HG03442 (cell line): ENCODE measurements around the gene NKTR.

Source experiments
- ATAC-seq: cut with Tn5 transposase; IDR thresholded peaks from one replicate; pipeline ENCODE4 v1.9.1; 2021; ENCODE audit warnings: mild to moderate bottlenecking, moderate library complexity; ENCODE audit not compliant: unreplicated experiment

NKTR gene

DNA sequence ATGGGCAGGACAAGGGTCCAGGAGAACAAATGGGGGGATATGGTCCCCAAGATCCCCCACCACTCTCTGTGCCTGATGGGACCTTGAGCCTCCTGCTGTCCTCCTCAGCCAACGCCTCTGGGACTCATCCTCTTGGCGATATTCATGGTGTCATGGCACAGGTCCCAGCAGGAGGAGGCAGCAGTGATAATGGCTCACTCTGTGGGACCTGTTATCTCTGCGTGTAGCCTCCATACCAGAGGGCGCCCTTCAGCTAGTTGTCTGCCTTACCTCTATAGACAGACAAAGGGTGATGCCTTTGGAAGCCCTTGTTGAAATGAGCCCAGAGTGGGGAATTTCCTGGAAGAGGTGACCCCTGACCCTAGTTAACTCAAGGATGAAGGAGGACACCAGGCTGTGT is 60.4 kb downstream of the NKTR start:
- ATAC-seq: no peak

DNA sequence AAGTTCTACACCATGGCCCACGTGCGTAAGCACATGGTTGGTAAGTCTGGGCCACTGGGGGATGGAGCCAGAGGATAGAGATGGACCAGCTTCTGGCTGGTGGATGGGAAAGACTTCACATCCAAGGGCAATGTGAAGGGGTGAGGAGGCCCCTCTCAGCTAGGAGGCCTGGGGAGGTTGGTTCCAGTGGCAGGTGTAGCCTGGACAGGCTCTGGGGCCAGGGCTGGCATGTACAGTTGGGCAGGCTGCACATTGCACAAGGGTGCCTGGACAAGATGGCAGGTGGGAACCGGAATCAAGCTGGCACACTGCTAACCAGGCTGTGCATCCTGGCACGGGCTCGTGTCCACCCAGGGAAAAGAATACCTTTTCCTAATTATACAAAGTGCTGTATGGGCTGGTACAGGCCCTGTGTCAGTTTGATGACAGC is 61.1 kb downstream of the NKTR start:
- ATAC-seq: no peak

DNA sequence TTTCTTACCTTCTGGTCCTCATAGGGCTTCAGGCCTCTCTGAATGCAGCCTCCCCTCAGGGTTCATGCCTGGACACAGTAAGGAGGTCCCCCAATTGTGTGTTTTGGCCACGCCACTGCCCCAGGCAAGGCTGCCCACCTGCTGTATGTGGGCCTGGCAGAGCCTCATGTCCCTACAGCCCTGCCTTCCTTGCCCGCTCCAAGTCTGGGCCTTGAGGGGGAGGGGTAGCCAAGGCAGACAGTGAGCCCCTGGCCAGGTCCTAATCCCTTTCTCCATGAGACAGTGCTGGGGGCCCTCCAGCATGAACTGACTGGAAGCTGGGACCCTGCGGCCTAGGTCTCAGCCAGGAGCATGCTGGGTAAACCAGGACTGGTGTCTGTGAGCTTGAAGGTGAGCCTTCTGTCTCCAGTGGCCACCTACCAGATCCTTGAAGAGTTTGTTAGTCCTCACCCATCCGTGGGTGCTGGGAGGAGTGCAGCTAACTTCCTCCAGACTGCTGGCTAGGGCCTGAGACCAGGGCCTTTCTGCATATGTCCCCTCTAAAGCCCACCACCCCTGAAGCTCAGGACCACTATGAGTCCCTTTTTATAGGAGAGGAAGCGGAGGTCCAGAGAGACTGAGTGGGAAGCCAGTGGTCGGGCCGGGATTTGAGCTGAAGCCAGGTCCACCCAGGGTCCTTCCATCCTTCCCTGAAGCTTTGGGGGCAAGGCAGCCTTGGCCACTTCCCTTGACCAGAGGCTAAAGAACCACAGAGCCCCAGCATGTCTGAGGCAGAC is 61.7 kb downstream of the NKTR start:
- no peak for ATAC-seq

DNA sequence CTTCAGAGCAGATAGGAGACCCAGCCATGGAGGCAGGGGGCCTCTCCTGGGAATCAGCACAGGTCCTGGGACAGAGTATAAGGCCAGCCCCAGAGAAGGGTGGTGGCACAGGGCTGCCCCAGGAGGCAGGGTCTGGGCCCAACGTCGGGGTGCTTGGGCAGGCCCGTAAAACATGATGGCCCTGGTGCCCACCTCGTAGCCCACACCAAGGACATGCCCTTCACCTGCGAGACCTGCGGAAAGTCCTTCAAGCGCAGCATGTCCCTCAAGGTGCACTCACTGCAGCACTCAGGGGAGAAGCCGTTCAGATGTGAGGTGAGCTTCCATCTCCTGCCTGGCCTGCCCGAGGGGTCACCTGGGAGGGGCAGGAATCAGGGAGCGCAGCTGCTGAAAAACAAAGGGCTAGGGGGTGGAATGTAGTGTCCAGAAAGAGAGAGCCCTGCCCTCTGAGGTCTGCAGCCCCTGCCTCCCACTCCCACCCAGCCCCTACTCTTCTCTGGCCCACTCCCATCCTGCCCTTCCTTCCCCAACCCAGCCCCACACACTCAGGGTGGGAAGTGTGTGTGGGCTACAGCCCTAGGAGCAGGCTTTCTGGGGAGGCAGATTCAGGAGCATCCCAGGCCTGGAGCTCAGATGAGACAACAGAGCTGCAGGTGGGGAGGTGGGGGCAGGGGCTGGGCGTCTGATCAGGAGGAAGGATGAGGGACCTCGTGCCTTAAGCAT is 62.5 kb downstream of the NKTR start:
- ATAC-seq: no peak

DNA sequence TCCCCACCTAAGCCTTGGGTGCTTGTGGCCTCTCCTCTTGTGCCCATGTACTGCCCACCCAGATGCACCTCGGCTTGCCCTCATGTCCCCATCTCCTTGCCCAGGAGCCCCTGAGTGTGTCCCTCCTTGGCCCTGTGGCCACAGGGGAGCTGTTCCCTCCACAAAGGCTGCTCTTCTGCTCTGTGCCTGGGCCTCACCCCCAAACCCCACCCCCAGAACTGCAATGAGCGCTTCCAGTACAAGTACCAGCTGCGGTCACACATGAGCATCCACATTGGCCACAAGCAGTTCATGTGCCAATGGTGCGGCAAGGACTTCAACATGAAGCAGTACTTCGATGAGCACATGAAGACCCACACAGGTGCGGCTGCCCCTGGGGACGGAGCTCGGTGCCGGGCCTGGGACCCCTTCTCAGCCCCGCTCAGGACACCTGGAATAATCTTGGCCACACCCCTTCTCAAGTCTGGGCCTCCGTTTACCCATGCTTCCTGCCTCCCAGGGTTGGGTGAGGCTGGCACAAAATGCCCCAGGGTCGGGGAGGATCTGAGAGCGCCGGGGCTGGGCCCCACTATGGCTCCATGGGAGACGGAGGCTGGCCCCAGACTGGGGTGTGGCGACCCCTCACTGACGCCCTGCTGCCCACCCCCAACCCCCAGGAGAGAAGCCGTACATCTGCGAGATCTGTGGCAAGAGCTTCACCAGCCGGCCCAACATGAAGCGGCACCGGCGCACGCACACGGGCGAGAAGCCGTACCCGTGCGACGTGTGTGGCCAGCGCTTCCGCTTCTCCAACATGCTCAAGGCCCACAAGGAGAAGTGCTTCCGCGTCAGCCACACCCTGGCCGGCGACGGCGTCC is 63.3 kb downstream of the NKTR start:
- no peak for ATAC-seq

DNA sequence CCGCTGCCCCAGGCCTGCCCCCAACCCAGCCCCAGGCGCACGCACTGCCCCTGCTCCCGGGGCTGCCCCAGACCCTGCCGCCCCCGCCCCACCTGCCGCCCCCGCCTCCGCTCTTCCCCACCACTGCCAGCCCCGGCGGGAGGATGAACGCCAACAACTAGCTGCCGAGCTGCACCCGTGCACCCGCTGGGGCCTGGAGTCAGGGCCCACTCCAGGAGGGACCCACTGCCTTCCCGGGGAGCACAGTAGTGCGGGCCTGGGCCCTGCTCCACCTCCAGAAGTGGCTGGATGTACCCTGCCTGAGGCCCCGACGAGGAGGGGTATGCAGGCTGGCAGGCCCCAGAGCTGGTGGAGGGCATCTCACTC is 63.9 kb downstream of the NKTR start:
- no peak for ATAC-seq

DNA sequence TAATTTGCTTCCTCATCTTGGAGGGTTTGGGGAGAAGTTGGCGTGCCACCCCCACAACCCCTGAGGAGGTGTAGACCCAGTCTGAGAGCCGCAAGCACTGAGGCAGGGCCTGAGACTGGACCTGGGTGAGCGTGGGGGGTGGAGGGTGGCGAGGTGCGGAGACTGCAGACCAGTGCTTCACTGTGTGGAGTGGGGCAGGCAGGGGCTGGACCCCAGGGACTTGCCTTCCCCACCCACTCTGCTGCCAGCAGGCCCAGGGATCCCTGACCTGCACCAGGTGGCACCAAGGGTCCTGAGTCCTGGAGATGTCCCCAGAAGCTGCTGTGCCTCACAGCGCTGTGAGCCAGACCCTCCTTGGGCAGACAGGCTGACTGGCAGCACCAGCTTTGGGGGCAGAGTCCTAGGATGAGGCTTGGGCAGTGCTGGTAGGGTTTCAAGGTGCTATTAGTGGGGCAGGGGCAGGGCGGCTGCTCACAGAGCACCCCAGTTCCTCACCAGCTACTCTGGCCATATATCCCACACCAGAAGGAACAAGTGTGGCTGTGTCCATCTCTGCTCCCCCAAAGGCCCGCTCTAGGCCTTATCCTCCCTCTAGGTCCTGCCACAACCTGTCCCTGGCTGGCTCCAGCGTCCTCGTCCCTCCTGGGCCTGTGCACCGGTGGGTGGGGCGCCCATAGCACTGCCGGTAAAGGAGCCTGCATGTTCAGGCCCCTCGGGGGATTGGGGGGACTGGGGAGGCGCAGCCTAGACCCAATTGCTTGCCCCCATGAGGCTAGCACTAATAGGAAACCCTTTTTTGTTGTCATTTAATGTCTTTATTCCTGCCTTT is 64.8 kb downstream of the NKTR start:
- no peak for ATAC-seq

DNA sequence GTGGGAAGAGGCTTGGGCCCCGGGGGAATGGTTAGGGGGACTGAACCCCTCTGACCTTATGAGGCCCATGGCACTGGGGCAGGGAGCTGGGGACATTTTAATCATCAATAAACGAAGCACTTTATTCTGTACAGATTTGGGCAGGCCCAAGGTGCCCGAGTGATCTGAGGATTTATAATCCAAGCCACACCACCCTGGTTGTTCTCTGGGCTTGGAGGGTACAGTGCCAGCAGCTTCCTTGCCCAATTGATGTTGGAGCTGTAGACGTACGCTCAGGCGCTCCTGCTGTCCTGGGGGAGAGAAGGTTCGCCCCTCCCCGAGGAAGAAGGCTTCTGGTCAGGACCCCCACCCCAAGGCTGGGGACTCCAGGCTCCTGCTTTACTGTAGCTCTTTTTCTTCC is 65.5 kb downstream of the NKTR start:
- no peak for ATAC-seq

DNA sequence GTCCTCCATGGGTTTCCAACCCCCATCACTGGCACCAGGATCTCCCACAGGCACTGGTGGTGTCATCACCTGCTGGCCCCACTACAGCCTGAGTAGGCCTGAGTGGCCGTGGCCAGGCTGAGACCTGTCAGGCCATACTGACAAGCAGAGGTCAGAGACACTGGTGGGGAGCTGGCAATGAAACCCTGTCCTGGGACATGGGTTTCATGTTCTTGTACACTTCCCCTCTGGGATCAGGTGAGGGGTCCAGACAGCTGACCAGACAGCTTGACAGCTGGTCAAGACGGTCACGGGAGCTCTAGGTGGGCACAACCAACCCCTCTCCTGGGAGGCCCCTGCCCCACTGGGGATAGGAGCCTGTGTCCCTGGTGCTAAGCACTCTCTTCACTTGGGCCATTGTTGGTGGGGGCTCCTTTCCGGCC is 66.1 kb downstream of the NKTR start:
- no peak for ATAC-seq

DNA sequence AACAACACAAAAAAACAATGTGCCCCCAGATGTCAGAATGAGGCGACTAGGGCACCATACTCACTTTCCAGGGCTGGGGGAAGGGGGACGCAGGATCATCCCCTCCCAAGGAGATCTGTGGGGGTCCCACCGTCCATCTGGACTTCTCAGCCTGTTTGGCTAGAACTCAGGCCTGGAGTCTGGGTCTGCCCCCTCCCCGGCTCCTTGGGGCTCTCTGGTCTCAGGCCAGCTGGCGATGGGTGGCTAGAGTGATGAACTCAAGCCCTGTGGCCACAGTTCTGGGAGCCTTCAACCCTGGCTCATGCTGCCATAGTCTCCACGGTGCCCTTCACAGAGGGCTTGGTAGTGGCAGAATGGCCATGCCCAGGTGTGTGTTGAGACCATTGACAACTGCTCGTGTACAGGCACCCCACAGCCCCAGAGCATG is 66.6 kb downstream of the NKTR start:
- ATAC-seq: no peak

DNA sequence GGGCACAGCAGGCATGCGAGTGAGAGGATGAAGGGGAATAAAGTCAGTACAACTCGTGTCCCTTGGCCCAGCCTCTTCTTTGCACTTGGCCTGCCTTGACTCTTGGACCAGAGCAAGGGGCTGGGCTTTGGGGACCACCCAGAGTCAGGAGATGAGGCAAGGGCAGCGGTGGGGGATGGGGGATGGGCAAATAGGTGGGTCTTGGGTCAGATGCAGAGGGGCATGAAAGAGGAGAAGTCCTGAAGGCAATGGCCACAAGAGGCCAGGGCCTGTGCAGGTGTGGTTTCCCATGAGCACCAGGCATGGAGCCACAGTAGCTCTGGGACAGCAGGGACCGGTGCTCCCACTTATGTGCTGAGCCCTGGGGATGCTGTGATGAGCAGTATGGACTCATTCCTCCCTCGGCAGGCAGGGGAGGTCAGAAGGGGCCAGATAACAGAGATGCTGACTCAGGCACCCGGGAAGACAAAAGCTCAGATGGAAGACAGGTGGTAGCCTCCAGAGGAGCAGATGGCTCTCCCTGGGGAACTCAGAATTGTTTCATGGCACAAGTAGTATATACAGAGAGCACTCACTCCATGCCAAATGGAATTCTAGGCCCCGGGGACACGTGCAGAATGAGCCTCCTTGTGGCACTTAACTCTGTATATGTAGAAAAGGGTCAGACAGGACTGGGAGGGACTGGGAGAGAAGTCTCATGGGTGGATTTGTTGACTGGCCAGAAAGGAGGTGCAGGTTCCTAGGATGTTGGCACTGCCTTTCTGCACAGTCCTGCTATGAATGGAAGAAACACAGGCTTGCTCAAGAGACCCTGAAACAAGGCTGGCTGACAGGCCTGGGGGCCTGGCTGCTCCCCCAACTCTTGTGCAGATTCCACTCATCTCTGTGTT is 67.3 kb downstream of the NKTR start:
- ATAC-seq: no peak

DNA sequence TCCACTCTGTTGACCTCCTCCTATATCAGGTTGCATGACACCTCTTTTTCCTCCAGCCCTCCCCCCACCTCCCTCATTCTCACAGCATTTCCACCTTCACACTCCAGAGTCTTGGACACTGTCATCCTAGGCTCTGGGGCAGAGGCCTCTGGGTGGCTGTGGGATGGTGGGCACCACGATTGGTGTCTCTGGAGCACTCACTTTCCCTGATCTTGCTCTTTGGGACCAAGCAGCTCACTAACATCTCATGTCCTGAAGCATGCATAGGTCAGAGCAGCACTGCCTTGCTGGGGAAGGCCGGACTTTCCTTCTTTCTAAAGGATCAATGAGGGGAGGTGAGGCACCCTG is 67.9 kb downstream of the NKTR start:
- no peak for ATAC-seq

DNA sequence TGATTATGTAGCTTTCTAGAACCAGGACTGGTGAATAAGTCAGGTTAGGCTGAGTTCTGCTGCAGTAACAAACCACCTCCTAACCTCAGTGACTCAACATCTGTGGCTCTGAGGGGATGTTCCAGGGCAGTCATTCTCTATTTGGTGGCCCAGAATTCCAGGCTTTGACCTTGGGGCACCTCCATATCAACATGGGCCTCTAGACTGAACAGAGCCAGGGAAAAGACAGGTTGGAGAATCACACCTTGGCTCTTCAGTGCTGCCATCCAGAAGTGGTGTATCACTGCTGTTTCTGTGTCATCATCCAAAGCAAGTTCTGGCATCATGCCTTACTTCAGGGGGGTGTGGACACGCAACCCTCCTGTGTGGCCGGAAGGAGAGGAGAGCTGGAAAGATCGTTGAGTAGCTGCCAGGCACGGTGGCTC is 68.3 kb downstream of the NKTR start:
- ATAC-seq: no peak

DNA sequence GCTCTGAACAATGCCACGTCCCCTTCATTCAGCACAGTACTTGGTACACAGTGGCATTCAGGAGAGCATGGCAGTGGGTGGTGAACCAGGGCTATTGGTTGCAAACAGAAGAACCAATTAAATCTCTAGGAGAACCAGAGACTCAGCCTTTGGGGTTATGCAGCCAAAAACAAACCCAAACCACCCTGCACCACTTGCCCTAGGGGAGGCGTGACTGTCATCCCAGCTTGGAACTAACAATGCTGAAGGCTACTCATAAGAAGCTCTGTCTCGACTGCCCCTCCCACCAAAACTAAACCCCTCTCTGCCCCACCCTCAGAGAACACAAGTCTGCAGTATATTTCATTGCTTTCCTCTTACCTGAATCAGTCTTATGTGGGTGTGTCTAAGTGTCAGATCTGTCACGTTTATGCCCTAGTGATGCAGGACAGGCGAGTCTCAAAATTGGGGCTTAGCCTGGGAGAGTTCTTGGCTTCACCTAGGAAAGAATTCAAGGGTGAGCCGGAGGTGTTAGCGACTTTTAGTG is 69.6 kb downstream of the NKTR start:
- no peak for ATAC-seq

DNA sequence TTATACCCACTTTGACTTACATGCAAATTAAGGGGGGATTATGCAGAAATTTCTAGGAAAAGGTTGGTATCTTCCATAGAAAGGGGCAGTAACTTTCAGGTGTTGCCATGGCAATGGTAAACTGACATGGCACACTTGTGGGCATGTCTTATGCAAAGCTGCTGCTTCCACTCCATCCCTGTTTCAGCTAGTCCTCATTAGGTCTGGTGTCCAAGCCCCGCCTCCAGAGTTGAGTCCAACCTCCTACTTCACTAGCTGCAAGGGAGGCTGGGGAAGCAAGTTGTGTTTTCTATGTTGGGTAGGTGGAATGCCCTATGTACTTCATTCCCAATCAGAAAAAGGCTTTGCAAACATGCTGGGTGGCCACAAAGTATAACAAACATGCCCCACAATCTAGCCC is 70.2 kb downstream of the NKTR start:
- no peak for ATAC-seq

DNA sequence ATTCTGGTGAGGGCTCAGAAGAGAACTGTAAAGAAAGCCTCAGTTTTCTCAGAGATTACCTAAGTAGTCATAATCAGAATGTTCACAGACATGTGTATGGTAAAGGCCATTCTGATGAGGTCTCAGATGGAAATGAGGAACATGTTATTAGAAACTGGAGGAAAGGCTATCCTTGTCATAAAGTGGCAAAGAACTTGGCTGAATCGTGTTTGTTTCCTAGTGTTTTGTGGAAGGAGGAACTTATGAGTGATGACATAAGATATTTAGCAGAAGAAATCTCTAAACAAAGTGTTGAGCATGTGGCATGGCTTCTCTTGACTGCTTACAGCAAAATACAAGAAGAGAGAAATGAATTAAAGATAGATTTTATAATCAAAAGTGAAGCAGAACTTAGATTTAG is 72.0 kb downstream of the NKTR start:
- ATAC-seq: no peak

DNA sequence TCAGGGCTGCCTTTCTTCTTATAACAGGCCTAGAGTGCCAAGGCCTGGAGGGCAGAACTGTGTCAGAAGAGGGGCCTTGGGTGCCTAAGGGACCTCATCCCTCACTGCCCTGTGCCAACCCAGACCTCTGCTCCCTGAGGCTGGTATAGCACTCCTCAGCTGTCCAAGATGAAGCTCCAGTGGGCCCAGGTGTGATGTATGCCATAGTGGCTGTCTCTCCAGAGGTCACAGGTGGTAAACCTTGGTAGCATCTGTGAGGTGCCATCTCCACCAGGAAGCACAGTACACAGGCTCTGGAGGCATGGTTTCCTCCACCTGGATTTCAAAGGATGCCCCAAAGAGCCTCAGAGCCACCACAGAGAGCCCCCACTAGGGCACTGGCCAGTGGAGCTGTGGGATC is 72.6 kb downstream of the NKTR start:
- no peak for ATAC-seq

DNA sequence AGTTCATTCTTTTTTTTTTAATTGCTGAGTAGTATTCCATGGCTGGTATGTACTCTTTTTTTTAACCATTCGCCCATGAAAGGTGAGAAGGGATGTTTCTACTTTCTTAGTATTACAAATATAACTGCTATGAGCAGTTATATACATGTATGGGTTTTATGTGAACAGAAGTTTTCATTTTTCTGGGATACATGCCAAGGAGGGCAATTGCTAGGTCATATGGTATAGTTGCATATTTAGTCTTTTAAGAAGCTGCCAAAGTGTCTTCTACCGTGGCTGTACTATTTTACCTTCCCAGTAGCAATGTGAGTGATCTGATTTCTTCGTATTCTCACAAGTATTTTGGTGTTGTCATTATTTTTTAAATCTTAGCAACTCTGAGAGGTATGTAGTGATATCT is 73.7 kb downstream of the NKTR start:
- no peak for ATAC-seq

DNA sequence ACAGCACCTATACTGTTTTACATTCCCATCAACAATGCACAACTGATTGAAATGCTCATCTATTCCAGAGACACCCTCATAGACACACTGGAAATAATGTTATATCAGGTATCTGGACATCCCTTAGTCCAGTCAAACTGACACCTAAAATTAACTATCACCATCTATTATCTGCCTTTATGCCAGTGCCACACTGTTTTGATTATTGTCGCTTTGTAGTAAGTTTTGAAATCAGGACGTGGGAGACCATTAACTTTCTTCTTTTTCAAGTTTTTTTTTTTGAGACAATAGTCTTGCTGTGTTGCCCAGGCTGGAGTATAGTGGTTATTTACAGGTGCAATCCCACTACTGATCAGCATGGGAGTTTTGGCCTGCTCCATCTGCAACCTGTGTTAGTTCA is 75.4 kb downstream of the NKTR start:
- ATAC-seq: no peak

DNA sequence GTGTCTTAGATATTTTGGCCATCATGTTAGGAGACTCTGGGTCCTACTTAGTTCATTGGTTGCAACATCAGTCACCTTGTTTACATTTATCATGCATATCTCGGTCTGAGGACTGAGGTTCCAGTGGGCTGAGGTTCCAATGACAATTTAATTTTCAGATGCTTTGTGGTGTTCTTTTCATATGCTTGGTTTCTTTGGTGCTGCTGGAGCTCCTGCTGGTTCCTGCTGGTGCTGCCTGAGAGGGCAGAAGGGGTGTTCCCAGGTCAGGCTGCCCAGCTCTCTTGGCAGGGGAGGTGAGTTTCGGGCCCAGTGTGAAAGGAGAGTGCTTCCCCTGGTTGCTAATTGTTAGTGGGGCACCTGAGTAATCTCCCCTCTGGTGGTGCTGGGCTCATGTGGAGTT is 78.0 kb downstream of the NKTR start:
- no peak for ATAC-seq
